Heart left ventricle (tissue), 16 donors: Measurements from ENCODE around the gene ITFG2. TPM values are rescaled to one million over a fixed set of nuclear protein-coding genes. Genes with fewer than 3 reads are reported as not detected.

Experiments used
- ATAC-seq, 4 donors: fragments of 200-7000 bp; cut with Tn5 transposase; one replicate each; pipeline ENCODE4 v1.9.1; 2020 to 2022; ENCODE audit warnings: moderate library complexity in 4 of 4, mild to moderate bottlenecking in 3 of 4, moderate number of reproducible peaks in 1 of 4
- DNase-seq, 5 donors: peaks; one replicate each; pipeline ENCODE4 v3.0.0-alpha.2; 2020
- H3K27ac ChIP-seq, 12 donors: fragments of 200-600 bp; sonication (generic) in 4 of 12; one replicate each; pipeline versions ENCODE4 v1.5.0 to v1.8.0; 2016 to 2022; ENCODE audit warnings: mild to moderate bottlenecking in 2 of 12
- H3K27me3 ChIP-seq, 9 donors: fragments of 200-600 bp; sonication (generic) in 2 of 9; one replicate each; pipeline versions ENCODE4 v1.5.1 to v1.8.0; 2016 to 2022; ENCODE audit warnings: mild to moderate bottlenecking in 3 of 9
- H3K36me3 ChIP-seq, 9 donors: fragments of 200-600 bp; sonication (generic) in 2 of 9; one replicate each; pipeline versions ENCODE4 v1.5.0 to v1.8.0; 2018 to 2022; ENCODE audit warnings: mild to moderate bottlenecking in 2 of 9
- H3K4me1 ChIP-seq, 12 donors: fragments of 200-600 bp; sonication (generic) in 4 of 12; one replicate each; pipeline versions ENCODE4 v1.5.0 to v1.8.0; 2016 to 2022; ENCODE audit warnings: mild to moderate bottlenecking in 3 of 12
- H3K4me3 ChIP-seq, 12 donors: fragments of 200-600 bp; sonication (generic) in 4 of 12; one replicate each; pipeline versions ENCODE4 v1.5.0 to v1.8.0; 2017 to 2022; ENCODE audit warnings: mild to moderate bottlenecking in 9 of 12, moderate library complexity in 4 of 12
- H3K9me3 ChIP-seq, 12 donors: fragments of 200-600 bp; sonication (generic) in 4 of 12; one replicate each; pipeline versions ENCODE4 v1.5.0 to v1.8.0; 2016 to 2022; ENCODE audit warnings: mild to moderate bottlenecking in 1 of 12
- POLR2A ChIP-seq, 2 donors: fragments of 450-650 bp; IDR thresholded peaks; one replicate each; pipeline ENCODE4 v1.6.1; 2017; ENCODE audit warnings: antibody characterized with exemption in 2 of 2, mild to moderate bottlenecking in 2 of 2, moderate library complexity in 2 of 2
- WGBS, 4 donors: extraction: QIAGEN DNeasy Blood & Tissue Kit in 2 of 4; methylation state at CpG; one replicate each; pipeline versions ENCODE4 v1.1.5 to v1.1.7; 2013 to 2018; 5-methylcytosine and 5-hydroxymethylcytosine counted together
- intact Hi-C, 10 donors: fragments of 100-400 bp; cut with DNase I; formaldehyde crosslinking; loops; one replicate each; pipeline versions ENCODE4 v1.11.1 to v1.14.2; 2022
- polyA plus RNA-seq, 2 donors: library from polyadenylated mRNA; stranded (reverse); fragments of 200-250 nt; gene quantifications; one replicate each; pipeline ENCODE4 v1.2.3, GENCODE V29; 2013
- total RNA-seq, 9 donors: library from RNA; depleted of rRNA in 2 of 9; stranded (reverse); fragments of >200 nt in 2 of 9; fragmentation: NEBNext Ultra II Directional in 3 of 9; extraction: Animal tissue kit (Norgen Biotek cat#: 25700) in 3 of 9; gene quantifications; one replicate each; pipeline versions ENCODE4 v1.1.0 to v1.2.4, GENCODE V29; 2016 to 2023
- TF ChIP-seq, protein P1 (sequence below), 12 donors: fragments of 200-600 bp; sonication (generic) in 4 of 12; IDR thresholded peaks; one replicate each; pipeline versions ENCODE4 v1.5.0 to v1.8.0; 2018 to 2022; ENCODE audit warnings: antibody characterized with exemption in 12 of 12, mild to moderate bottlenecking in 5 of 12
- donor health status: ischemic (EF 13 %, LVEDD 7.1; RV severe dilation, severe dysfunction).
- donor health status: healthy with polysubstance abuse.
- donor health status: DM: no; HTN: yes; CAD: no.
- donor health status: DM: no; HTN: no; CAD: no.
- donor health status: ischemic (EF 25% LVEDD 6.9; RV normal size, moderate dysfunction).
- donor health status: ischemic (EF 25% LVEDD 5.7; RV mildly dilated, moderate dysfunction).
- donor health status: healthy.
- donor health status: DM: yes; HTN: yes; CAD: no.
- donor health status: ischemic (EF 35%, LVEDD 5.7; RV mildly dilated, moderate dysfunction).
- donor health status: nonischemic (EF 11% LVEDD 7.7; RV severe dilation, severe dysfunction).
- donor health status: DM: yes; HTN: yes; CAD: no.
- donor health status: PGD.
- donor health status: ischemic (EF 29% LVEDD 5.4; RV normal size, mild dysfunction).
- donor health status: nonischemic (EF 23%, LVEDD 6.1; RV moderate dilation, normal function).

The ITFG2 gene
- total and polyA plus RNA-seq, 11 donors: 7.6 to 21.7 (median 12.1) TPM

DNA sequence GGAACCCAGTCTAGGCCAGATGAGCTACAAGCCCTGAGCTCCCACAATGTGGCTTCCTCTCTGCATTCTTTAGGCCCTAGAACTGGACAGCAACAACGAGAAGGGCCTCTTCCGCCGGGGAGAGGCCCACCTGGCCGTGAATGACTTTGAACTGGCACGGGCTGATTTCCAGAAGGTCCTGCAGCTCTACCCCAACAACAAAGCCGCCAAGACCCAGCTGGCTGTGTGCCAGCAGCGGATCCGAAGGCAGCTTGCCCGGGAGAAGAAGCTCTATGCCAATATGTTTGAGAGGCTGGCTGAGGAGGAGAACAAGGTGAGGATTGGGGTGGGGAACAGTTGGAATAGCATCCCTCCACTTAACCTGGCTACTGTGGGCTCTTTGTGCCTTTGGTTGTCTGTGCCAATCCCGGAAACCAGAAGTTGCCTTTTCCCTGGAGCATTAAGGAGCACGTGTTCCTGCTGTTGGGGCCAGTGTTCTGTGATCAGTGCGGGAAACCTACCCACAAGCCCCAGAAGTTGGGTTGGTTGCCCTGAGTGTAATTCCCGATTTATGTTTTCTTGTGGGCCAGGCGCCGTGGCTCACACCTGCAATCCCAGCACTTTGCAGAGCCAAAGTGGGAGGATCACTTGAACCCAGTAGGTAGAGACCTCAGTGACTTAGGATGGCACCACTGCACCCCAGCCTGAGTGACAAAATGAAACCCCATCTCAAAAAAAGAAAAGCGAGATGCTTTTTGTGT lies 11.3 kb upstream of the ITFG2 start:
- Histone ChIP-seq H3K36me3 (peaks cover 0 to 91% (median 69%) of the 10 kb centered on the region in 9 donors), H3K27ac (peak overlapping the region in 2 of 12 donors; percentile 25 to 41), H3K27me3 (no peaks in the 10 kb centered on the region), H3K4me1 (peaks cover 0 to 75% (median 44%) of the 10 kb centered on the region in 12 donors), H3K4me3 (no peak overlapping the region), H3K9me3 (no peaks in the 10 kb centered on the region)
- no peak for TF ChIP-seq POLR2A (IDR thresholded peaks at IDR 0.05)
- TF ChIP-seq, protein P1, sequence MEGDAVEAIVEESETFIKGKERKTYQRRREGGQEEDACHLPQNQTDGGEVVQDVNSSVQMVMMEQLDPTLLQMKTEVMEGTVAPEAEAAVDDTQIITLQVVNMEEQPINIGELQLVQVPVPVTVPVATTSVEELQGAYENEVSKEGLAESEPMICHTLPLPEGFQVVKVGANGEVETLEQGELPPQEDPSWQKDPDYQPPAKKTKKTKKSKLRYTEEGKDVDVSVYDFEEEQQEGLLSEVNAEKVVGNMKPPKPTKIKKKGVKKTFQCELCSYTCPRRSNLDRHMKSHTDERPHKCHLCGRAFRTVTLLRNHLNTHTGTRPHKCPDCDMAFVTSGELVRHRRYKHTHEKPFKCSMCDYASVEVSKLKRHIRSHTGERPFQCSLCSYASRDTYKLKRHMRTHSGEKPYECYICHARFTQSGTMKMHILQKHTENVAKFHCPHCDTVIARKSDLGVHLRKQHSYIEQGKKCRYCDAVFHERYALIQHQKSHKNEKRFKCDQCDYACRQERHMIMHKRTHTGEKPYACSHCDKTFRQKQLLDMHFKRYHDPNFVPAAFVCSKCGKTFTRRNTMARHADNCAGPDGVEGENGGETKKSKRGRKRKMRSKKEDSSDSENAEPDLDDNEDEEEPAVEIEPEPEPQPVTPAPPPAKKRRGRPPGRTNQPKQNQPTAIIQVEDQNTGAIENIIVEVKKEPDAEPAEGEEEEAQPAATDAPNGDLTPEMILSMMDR (IDR thresholded peaks at IDR 0.05): no peak
- 57 to 79% (median 67%) methylated on average over 10 to 16 of the region's 16 CpGs for WGBS, 4 donors
- ATAC-seq: no peak
- DNase-seq: peak in 1 of 5 donors; percentile 29
- intact Hi-C loops: no loop called here

DNA sequence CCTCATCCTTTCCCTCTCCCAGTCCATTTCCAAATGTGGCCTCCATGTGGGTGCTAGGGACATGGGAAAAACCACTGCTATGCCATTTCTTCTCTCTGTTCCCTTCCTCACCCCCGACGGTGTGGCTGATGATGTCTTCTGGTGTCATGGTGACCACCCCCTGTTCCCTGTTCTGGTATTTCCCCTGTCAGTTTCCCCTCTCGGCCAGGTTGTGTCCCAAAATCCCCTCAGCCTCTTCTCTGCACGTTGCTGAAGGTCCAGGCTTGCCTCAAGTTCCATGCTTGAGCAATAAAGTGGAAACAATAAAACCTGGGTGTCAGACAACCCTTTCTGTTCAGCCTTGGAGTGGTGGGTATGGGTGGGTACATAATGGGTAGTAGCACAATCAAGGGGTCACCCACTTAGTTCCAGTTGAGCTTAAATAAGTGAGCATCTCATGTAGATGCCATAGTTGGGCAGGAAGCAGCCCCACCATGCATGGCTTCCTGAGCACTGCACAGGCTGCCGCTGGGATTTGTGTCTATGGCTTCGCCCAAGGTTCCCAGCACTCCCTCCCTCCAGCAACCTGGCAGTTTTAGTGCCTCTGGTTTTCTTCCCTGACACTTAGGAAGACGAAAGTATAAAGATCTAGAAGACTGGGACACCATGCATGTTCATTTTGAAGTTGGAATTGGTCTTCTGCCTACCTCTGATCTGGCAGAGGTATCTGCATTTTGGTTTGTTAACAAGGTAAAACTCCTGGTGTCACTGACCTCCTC lies 8.7 kb upstream of the ITFG2 start:
- intact Hi-C loops: no loop called here
- peaks cover 0 to 75% (median 60%) of the 10 kb centered on the region in 9 donors for H3K36me3 ChIP-seq
- no peaks in the 10 kb centered on the region for H3K27me3 ChIP-seq
- TF ChIP-seq, protein P1 (IDR thresholded peaks at IDR 0.05): no peak
- TF ChIP-seq POLR2A (IDR thresholded peaks at IDR 0.05): no peak
- WGBS, 4 donors: 69 to 81% (median 74%) methylated on average over 7 of the region's 7 CpGs
- H3K9me3 ChIP-seq: no peaks in the 10 kb centered on the region
- ATAC-seq: no peak
- peaks cover 0 to 49% (median 23%) of the 10 kb centered on the region in 12 donors for H3K4me1 ChIP-seq
- peak overlapping the region in 8 of 12 donors; percentile 14 to 58 (median 40) for H3K27ac ChIP-seq
- no peak for DNase-seq
- H3K4me3 ChIP-seq: no peak overlapping the region

DNA sequence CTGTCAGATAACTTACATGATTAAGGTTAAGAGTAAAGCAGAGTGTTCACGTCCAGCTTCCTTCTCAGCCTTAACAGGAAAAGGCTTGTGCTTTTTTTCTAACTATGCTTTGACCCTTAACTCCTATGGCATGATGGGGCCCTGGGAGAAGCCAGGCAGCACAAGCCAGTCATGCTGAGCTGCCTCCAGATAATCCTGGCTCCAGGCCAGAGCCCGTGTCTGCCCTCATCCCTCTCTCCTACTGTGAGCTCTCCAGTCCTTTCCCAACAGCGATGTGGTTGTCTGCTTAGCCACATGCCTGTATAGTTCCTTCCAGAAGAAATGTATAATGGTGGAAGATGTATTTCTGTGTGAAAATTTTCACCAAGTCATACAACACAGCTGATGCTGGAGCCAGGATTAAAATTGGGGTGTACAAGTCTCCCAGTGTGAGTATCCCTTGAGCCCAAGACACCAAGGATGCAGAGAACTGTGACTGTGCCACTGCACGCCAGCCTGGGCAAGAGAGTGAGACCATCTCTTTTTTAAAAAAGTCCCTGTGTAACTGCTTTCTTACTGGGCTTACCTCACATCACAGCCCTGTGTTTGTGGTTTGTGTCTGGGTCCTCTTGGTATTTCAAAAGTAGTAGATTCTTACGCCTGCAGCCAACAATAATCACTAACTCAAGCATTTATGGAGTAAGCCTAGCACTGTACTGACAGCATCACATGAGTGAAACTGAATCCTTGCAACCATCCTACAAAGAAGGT lies 7.9 kb upstream of the ITFG2 start:
- Histone ChIP-seq H3K36me3 (peaks cover 0 to 68% (median 53%) of the 10 kb centered on the region in 9 donors), H3K27me3 (no peaks in the 10 kb centered on the region), H3K4me1 (peaks cover 0 to 44% (median 23%) of the 10 kb centered on the region in 12 donors), H3K27ac (peak overlapping the region in 8 of 12 donors; percentile 14 to 58 (median 40)), H3K4me3 (no peak overlapping the region), H3K9me3 (no peaks in the 10 kb centered on the region)
- 50 to 60% (median 51%) methylated on average over 5 of the region's 5 CpGs for WGBS, 4 donors
- ATAC-seq (peak; percentile 83 to 95 (median 87)), DNase-seq (peak; percentile 73 to 86 (median 78))
- TF ChIP-seq, protein P1 (IDR thresholded peaks at IDR 0.05): no peak
- no peak for TF ChIP-seq POLR2A (IDR thresholded peaks at IDR 0.05)
- intact Hi-C loops: no loop called here
